ENCODE measurements around the gene BLOC1S1. TPM values are rescaled to one million over a fixed set of nuclear protein-coding genes. Genes with fewer than 3 reads are reported as not detected.

Gene BLOC1S1
- total RNA-seq, 4 donors from 2014 or later: 159 to 253 (median 196) TPM

DNA sequence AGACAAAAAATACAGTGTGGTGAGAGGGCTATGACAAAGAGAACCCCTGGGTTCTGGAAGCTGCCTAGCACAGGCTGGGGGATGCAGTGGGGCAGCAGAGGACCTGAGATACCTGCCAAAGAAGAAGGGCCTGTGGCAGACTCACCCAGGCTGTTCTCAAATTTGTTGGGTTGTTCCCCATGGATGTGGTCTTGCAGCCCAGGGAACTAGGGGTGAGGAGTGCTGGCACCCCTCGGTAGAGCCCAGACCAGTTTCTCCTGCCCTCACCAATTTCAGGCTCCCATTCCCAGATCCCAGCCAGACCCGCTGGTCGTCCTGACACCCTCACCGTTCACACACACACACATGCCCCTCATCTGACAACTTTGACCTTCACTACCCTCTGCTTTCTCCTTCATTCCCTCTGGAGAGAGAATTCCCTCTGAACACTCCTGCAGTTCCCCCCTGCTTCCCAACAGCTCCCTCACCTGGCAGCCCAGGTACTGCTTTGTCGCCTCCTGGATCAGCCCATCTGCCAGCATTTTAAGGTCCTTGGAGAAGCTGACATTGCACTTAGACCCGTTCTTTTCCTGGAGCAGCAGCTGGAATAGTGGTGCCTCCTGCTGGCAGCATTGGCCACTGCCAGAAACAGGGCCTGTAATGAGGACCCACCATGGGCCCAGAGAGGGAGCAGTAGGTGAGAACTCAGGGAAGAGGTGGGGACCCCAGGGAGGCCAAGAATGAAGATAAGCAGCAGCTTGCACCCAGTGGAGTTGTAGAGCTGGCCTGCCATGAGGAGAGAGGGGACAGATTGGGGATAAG, 21.1 kb downstream of the BLOC1S1 start:
- Histone ChIP-seq H3K4me1 (peaks cover 20 to 32% (median 23%) of the 10 kb centered on the region in 4 donors), H3K27ac (replicated peaks in 1 of 4) (peak overlapping the region in 2 of 4 donors; percentile 75 to 78), H3K36me3 (no peaks in the 10 kb centered on the region), H3K27me3 (no peaks in the 10 kb centered on the region), H3K9me3 (no peaks in the 10 kb centered on the region), H3K4me3 (no peak overlapping the region)
- DNase-seq (ENCODE audit: extremely low spot score): no peak
- peak in 1 of 2 donors; percentile 47 for TF ChIP-seq POLR2AphosphoS5 (IDR thresholded peaks at IDR 0.05)
- TF ChIP-seq EP300 (IDR thresholded peaks at IDR 0.05): no peak
- TF ChIP-seq, protein P1, sequence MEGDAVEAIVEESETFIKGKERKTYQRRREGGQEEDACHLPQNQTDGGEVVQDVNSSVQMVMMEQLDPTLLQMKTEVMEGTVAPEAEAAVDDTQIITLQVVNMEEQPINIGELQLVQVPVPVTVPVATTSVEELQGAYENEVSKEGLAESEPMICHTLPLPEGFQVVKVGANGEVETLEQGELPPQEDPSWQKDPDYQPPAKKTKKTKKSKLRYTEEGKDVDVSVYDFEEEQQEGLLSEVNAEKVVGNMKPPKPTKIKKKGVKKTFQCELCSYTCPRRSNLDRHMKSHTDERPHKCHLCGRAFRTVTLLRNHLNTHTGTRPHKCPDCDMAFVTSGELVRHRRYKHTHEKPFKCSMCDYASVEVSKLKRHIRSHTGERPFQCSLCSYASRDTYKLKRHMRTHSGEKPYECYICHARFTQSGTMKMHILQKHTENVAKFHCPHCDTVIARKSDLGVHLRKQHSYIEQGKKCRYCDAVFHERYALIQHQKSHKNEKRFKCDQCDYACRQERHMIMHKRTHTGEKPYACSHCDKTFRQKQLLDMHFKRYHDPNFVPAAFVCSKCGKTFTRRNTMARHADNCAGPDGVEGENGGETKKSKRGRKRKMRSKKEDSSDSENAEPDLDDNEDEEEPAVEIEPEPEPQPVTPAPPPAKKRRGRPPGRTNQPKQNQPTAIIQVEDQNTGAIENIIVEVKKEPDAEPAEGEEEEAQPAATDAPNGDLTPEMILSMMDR (IDR thresholded peaks at IDR 0.05): peak; percentile 64 to 78 (median 73)
- TF ChIP-seq POLR2A (IDR thresholded peaks at IDR 0.05; ENCODE audit: low read depth): no peak
- intact Hi-C loops (cut with DNase I): loop anchor here (5.0 kb wide), 2 partner anchors 55 to 80 kb away; partner anchors contain the start of genes ORMDL2 and SARNP
- 38% methylated on average over 6 of the region's 6 CpGs for WGBS

DNA sequence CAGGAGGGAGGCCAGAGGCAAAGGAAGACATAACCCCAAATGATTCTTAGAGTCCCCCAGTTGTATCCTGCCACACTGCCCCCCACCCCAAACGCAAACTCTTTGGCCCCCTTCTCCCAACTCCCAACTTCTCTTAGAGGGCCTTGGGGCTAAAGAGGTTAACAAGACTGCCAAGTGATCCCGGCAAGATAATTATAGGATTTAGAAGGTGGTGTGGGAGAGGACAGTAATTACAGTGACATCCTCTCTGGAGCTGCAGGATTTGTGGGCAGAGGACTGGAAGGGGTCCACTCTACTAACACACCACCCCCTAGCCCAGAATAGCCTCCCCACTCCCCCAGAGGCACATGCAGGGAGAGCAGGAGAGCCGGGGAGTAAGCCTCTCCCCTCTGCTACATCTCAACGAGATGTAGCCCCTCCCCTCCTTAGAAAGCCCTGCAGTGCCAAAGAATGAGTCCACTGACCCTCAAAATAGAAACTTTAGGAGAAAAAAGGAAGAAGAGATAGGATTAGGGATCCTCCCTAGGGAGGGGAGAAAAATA, 21.8 kb downstream of the BLOC1S1 start:
- Histone ChIP-seq H3K36me3 (no peaks in the 10 kb centered on the region), H3K4me1 (peaks cover 23 to 33% (median 28%) of the 10 kb centered on the region in 4 donors), H3K4me3 (peak overlapping the region; percentile 46 to 63 (median 56)), H3K27ac (replicated peaks in 1 of 4) (peak overlapping the region; percentile 64 to 78 (median 76)), H3K27me3 (no peaks in the 10 kb centered on the region), H3K9me3 (no peaks in the 10 kb centered on the region)
- 2% methylated on average over 4 of the region's 4 CpGs for WGBS
- no peak for DNase-seq (ENCODE audit: extremely low spot score)
- intact Hi-C loops (cut with DNase I): loop anchor here (5.0 kb wide), 2 partner anchors 55 to 80 kb away; partner anchors contain the start of genes ORMDL2 and SARNP
- TF ChIP-seq EP300 (IDR thresholded peaks at IDR 0.05) (no peak), POLR2AphosphoS5 (IDR thresholded peaks at IDR 0.05) (no peak), POLR2A (IDR thresholded peaks at IDR 0.05; ENCODE audit: low read depth) (no peak)
- TF ChIP-seq, protein P1 (IDR thresholded peaks at IDR 0.05): no peak

GRCh38 chr12:55738123-55739024, 22.5 kb downstream of the BLOC1S1 start:
- Histone ChIP-seq H3K4me1 (peaks cover 24 to 35% (median 30%) of the 10 kb centered on the region in 4 donors), H3K27me3 (no peaks in the 10 kb centered on the region), H3K27ac (replicated peaks in 1 of 4) (peak overlapping the region; percentile 64 to 78 (median 76)), H3K9me3 (no peaks in the 10 kb centered on the region), H3K36me3 (no peaks in the 10 kb centered on the region), H3K4me3 (peak overlapping the region; percentile 46 to 63 (median 56))
- intact Hi-C loops (cut with DNase I): loop anchor here (5.0 kb wide), 2 partner anchors 56 to 79 kb away; partner anchors contain the start of genes ORMDL2 and SARNP
- TF ChIP-seq, protein P1 (IDR thresholded peaks at IDR 0.05): peak; percentile 86 to 95 (median 90)
- no peak for TF ChIP-seq POLR2A (IDR thresholded peaks at IDR 0.05; ENCODE audit: low read depth)
- TF ChIP-seq POLR2AphosphoS5 (IDR thresholded peaks at IDR 0.05): no peak
- no peak for TF ChIP-seq EP300 (IDR thresholded peaks at IDR 0.05)
- 2% methylated on average over 14 of the region's 14 CpGs for WGBS
- peak; percentile 96 for DNase-seq (ENCODE audit: extremely low spot score)

DNA sequence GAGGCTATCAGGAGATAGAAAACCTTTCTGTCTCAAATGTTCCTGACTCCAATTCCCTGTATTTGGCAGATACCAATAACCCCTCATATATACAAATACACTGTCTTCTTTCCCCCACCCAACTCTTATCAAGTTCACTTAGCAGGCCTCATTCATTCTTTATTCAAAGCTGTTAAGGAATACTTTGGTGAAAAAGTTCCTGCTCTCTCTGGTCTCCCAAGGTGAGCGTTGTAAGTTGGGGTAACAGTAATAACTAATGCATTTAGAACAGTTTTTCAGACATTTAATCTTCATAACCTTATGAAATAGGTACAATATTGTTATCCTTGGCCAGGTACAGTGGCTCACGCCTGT, 23.2 kb downstream of the BLOC1S1 start:
- peak overlapping the region; percentile 46 to 63 (median 56) for H3K4me3 ChIP-seq
- no peak for DNase-seq (ENCODE audit: extremely low spot score)
- H3K27me3 ChIP-seq: no peaks in the 10 kb centered on the region
- intact Hi-C loops (cut with DNase I): loop anchor here (5.0 kb wide), 2 partner anchors 57 to 78 kb away; partner anchors contain the start of genes ORMDL2 and SARNP
- TF ChIP-seq, protein P1 (IDR thresholded peaks at IDR 0.05): no peak
- no peak for TF ChIP-seq POLR2A (IDR thresholded peaks at IDR 0.05; ENCODE audit: low read depth)
- no peak for TF ChIP-seq POLR2AphosphoS5 (IDR thresholded peaks at IDR 0.05)
- TF ChIP-seq EP300 (IDR thresholded peaks at IDR 0.05): no peak
- peak overlapping the region in 2 of 4 donors; percentile 75 to 78 for H3K27ac ChIP-seq (replicated peaks in 1 of 4)
- H3K4me1 ChIP-seq: peaks cover 30 to 41% (median 36%) of the 10 kb centered on the region in 4 donors
- H3K9me3 ChIP-seq: no peaks in the 10 kb centered on the region
- H3K36me3 ChIP-seq: no peaks in the 10 kb centered on the region
- 82% methylated on average over 2 of the region's 2 CpGs for WGBS

Measured in esophagus muscularis mucosa (tissue), 4 donors.